Spleen (tissue), 11 donors: Measurements from ENCODE around the gene ZNF785. TPM values are rescaled to one million over a fixed set of nuclear protein-coding genes. Genes with fewer than 3 reads are reported as not detected.

ENCODE experiments used
- DNase-seq: peaks from one replicate; pipeline ENCODE4 v3.0.0-alpha.2; 2020
- H3K27ac ChIP-seq, 8 donors: fragments of 200-600 bp; sonication (generic) in 7 of 8; 1 replicate in 4 of 8; 2 replicates in 4 of 8; pipeline versions ENCODE4 v1.5.0 to v1.8.0; 2016 to 2021; ENCODE audit warnings: inconsistent platforms in 4 of 8, mild to moderate bottlenecking in 4 of 8, moderate library complexity in 1 of 8
- H3K27me3 ChIP-seq, 7 donors: fragments of 200-600 bp; sonication (generic) in 6 of 7; replicated peaks in 1 of 7; 1 replicate in 4 of 7; 2 replicates in 3 of 7; pipeline versions ENCODE4 v1.5.0 to v1.8.0; 2016 to 2021; ENCODE audit warnings: inconsistent platforms in 3 of 7, mild to moderate bottlenecking in 1 of 7
- H3K36me3 ChIP-seq, 6 donors: fragments of 200-600 bp; sonication (generic) in 5 of 6; 1 replicate in 4 of 6; 2 replicates in 2 of 6; pipeline versions ENCODE4 v1.5.0 to v1.8.0; 2016 to 2021; ENCODE audit warnings: inconsistent platforms in 2 of 6
- H3K4me1 ChIP-seq, 6 donors: fragments of 200-600 bp; sonication (generic) in 5 of 6; 1 replicate in 3 of 6; 2 replicates in 3 of 6; pipeline versions ENCODE4 v1.5.0 to v1.8.0; 2016 to 2021; ENCODE audit warnings: inconsistent platforms in 3 of 6
- H3K4me3 ChIP-seq, 8 donors: fragments of 200-600 bp; sonication (generic) in 7 of 8; 1 replicate in 4 of 8; 2 replicates in 4 of 8; pipeline versions ENCODE4 v1.5.0 to v1.8.0; 2016 to 2021; ENCODE audit warnings: inconsistent platforms in 4 of 8, mild to moderate bottlenecking in 4 of 8, moderate library complexity in 2 of 8
- H3K9me3 ChIP-seq, 8 donors: fragments of 200-600 bp; sonication (generic) in 7 of 8; 1 replicate in 4 of 8; 2 replicates in 4 of 8; pipeline versions ENCODE4 v1.5.0 to v1.8.0; 2016 to 2021; ENCODE audit warnings: inconsistent platforms in 4 of 8
- POLR2A ChIP-seq, 3 donors: fragments of 450-650 bp; IDR thresholded peaks; one replicate each; pipeline ENCODE4 v1.5.1; 2017; ENCODE audit warnings: antibody characterized with exemption in 3 of 3, mild to moderate bottlenecking in 1 of 3
- POLR2AphosphoS5 ChIP-seq, 3 donors: sonication (generic); formaldehyde crosslinking; IDR thresholded peaks; one replicate each; pipeline ENCODE4 v1.5.1; 2017; ENCODE audit warnings: antibody characterized with exemption in 3 of 3
- WGBS, 5 donors: extraction: QIAGEN DNeasy Blood & Tissue Kit in 3 of 5; methylation state at CpG; one replicate each; pipeline versions ENCODE4 v1.1.5 to v1.1.7; 2013 to 2018; 5-methylcytosine and 5-hydroxymethylcytosine counted together
- intact Hi-C: fragments of 100-400 bp; cut with DNase I; formaldehyde crosslinking; loops from one replicate; pipeline ENCODE4 v1.15.0; 2023; ENCODE audit warnings: low total_unique reads
- polyA plus RNA-seq, 3 donors: library from polyadenylated mRNA; stranded (reverse); fragments of 200-250 nt; gene quantifications; one replicate each; pipeline ENCODE4 v1.2.1, GENCODE V29; 2013
- total RNA-seq, 7 donors: library from RNA; depleted of rRNA in 3 of 7; stranded (reverse); fragments of >200 nt in 3 of 7; fragmentation: NEBNext Ultra II Directional in 4 of 7; extraction: Animal tissue kit (Norgen Biotek cat#: 25700) in 4 of 7; gene quantifications; one replicate each; pipeline versions ENCODE4 v1.1.0 to v1.2.1, GENCODE V29; 2016 to 2021
- TF ChIP-seq, protein P1 (sequence below), 11 experiments: fragments of 200-600 bp in 7 of 11; fragments of 450-650 bp in 4 of 11; sonication (generic) in 4 of 11; IDR thresholded peaks in 8 of 11; conservative IDR thresholded peaks in 3 of 11; 1 replicate in 7 of 11; 2 replicates in 4 of 11; pipeline versions ENCODE4 v1.4.0 to v1.8.0; 2016 to 2021; ENCODE audit warnings: antibody characterized with exemption in 11 of 11, inconsistent platforms in 4 of 11, mild to moderate bottlenecking in 1 of 11
- donor health status: healthy with polysubstance abuse.
- donor health status: DM: no; HTN: no; CAD: no; lungs with moderate emphysema.
- donor health status: DM: no; HTN: no; CAD: no.
- donor health status: Bipolar disorder and iron deficiency.
- donor health status: healthy.
- donor health status: DM: no; HTN: no; CAD: no.
- donor health status: DM: yes; HTN: yes; CAD: no.

ZNF785 gene
- total and polyA plus RNA-seq, 10 donors, result 3.1 to 22.1 (median 17.3) TPM

DNA sequence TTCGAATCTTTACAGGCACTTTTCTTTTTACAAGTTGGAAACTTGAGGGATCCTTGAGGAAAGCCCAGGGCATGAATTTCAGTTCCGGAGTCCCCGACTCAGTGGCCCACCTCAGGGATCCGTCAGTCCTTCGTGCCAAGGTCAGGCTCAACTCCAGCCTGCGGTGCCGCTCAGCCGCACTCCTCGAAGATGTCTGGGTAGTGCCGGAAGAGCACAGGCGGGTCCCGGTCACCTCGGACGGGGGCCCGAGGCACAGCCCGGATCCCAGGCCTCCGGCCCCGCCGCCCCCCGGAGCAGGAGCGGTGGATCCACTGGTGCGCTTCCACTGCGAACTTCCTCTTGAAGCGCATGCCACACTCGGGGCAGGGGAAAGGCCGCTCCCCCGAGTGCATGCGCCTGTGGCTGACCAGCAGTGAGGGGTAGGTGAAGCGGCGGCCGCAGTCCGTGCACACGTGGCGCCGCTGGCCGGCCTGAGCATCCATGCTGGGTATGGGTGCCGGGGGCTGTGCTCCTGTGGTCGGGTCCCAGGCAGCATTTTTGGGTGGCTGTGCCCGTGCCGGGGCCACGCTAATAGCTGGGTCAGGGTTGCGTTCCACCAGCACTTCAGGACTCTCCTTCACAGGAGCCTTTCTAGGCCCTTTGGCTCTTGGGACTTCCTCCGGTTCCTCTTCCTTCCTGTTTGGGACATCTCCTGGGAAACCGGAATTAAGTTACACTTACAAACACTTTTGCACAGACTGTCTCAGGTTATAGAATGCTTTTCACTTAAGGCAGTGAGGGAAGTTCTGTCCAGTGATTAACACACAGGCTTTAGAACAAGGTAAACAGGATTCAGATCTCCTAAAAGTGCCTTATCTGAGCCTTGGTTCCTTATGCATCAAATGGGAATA, 15.5 kb downstream of the ZNF785 start:
- DNase-seq, result peak; percentile 81
- intact Hi-C loops, result no loop called here
- 76 to 89% (median 82%) methylated on average over 20 to 44 of the region's 44 CpGs for WGBS, 5 donors
- Histone ChIP-seq H3K27me3 (no peaks in the 10 kb centered on the region), H3K4me1 (peaks cover 26 to 62% (median 47%) of the 10 kb centered on the region in 6 donors), H3K9me3 (no peaks in the 10 kb centered on the region), H3K4me3 (peak overlapping the region in 6 of 8 donors; percentile 57 to 76 (median 68)), H3K36me3 (peaks cover 0 to 5% (median 2%) of the 10 kb centered on the region in 6 donors), H3K27ac (peak overlapping the region in 7 of 8 donors; percentile 93 to 100 (median 99))
- TF ChIP-seq, protein P1, sequence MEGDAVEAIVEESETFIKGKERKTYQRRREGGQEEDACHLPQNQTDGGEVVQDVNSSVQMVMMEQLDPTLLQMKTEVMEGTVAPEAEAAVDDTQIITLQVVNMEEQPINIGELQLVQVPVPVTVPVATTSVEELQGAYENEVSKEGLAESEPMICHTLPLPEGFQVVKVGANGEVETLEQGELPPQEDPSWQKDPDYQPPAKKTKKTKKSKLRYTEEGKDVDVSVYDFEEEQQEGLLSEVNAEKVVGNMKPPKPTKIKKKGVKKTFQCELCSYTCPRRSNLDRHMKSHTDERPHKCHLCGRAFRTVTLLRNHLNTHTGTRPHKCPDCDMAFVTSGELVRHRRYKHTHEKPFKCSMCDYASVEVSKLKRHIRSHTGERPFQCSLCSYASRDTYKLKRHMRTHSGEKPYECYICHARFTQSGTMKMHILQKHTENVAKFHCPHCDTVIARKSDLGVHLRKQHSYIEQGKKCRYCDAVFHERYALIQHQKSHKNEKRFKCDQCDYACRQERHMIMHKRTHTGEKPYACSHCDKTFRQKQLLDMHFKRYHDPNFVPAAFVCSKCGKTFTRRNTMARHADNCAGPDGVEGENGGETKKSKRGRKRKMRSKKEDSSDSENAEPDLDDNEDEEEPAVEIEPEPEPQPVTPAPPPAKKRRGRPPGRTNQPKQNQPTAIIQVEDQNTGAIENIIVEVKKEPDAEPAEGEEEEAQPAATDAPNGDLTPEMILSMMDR (IDR thresholded peaks at IDR 0.05 in 8 of 11, conservative IDR thresholded peaks at IDR 0.05 in 3 of 11), result no peak
- TF ChIP-seq POLR2AphosphoS5 (IDR thresholded peaks at IDR 0.05), result peak in 1 of 3 donors; percentile 53

- 87 to 98% (median 96%) methylated on average over 3 of the region's 3 CpGs for WGBS, 5 donors
These were observed 16.2 kb downstream of the ZNF785 start for GRCh38 chr16:30569281-30569680.

GRCh38 chr16:30567991-30568638, 17.4 kb downstream of the ZNF785 start:
- DNase-seq, result peak; percentile 81

More at GRCh38 chr16:30569281-30569680, 16.2 kb downstream of the ZNF785 start:
- TF ChIP-seq POLR2A (IDR thresholded peaks at IDR 0.05) (no peak), POLR2AphosphoS5 (IDR thresholded peaks at IDR 0.05) (no peak)
- TF ChIP-seq, protein P1 (IDR thresholded peaks at IDR 0.05 in 8 of 11, conservative IDR thresholded peaks at IDR 0.05 in 3 of 11), result no peak
- intact Hi-C loops, result no loop called here
- no peak overlapping the region for H3K4me3 ChIP-seq
- no peak for DNase-seq
- H3K27me3 ChIP-seq, result no peaks in the 10 kb centered on the region
- H3K36me3 ChIP-seq, result peaks cover 0 to 5% (median 2%) of the 10 kb centered on the region in 6 donors
- no peaks in the 10 kb centered on the region for H3K9me3 ChIP-seq
- peak overlapping the region; percentile 58 to 99 (median 84) for H3K27ac ChIP-seq
- peaks cover 26 to 62% (median 47%) of the 10 kb centered on the region in 6 donors for H3K4me1 ChIP-seq

More at GRCh38 chr16:30567991-30568638, 17.4 kb downstream of the ZNF785 start:
- 15 to 30% (median 25%) methylated on average over 6 of the region's 6 CpGs for WGBS, 5 donors
- TF ChIP-seq POLR2AphosphoS5 (IDR thresholded peaks at IDR 0.05) (peak in 2 of 3 donors; percentile 33 to 73), POLR2A (IDR thresholded peaks at IDR 0.05) (peak in 1 of 3 donors; percentile 24)
- TF ChIP-seq, protein P1 (IDR thresholded peaks at IDR 0.05 in 8 of 11, conservative IDR thresholded peaks at IDR 0.05 in 3 of 11), result no peak
- intact Hi-C loops, result no loop called here
- Histone ChIP-seq H3K36me3 (peaks cover 0 to 5% (median 2%) of the 10 kb centered on the region in 6 donors), H3K4me1 (peaks cover 26 to 55% (median 47%) of the 10 kb centered on the region in 6 donors), H3K27ac (peak overlapping the region; percentile 58 to 99 (median 73)), H3K9me3 (no peaks in the 10 kb centered on the region), H3K4me3 (peak overlapping the region in 1 of 8 donors; percentile 38), H3K27me3 (no peaks in the 10 kb centered on the region)
